HG02885 (cell line): ENCODE measurements around the gene NUDT9.
"Not testable (repeated sequence)": the region's sequence is repeated elsewhere in the genome, so short reads cannot be mapped to it uniquely, and the experiment has no call there.

Experiments
- ATAC-seq: cut with Tn5 transposase; IDR thresholded peaks from one replicate; pipeline ENCODE4 v1.9.1; 2021; ENCODE audit warnings: mild to moderate bottlenecking; ENCODE audit not compliant: unreplicated experiment, poor library complexity

NUDT9 gene

DNA sequence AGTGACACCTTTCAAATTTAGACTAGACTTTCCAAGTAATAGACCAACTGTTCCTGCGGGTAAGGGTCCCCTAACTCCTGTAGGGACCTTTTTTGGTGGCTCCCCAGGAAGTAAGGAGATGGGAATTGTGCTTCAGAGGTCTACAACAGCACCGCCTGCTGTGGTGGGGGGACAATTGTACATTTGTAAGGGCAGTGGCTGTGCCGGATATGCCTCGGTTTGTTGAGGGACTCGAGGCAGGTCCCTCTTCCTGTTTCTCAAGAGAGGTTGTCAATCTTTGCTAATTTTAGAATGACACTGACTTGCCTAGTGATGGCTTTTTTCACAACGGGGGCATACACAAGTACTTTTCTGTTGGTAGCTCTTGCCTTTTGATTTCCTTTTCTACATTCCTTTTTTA lies 15.9 kb upstream of the NUDT9 start:
- ATAC-seq: no peak

DNA sequence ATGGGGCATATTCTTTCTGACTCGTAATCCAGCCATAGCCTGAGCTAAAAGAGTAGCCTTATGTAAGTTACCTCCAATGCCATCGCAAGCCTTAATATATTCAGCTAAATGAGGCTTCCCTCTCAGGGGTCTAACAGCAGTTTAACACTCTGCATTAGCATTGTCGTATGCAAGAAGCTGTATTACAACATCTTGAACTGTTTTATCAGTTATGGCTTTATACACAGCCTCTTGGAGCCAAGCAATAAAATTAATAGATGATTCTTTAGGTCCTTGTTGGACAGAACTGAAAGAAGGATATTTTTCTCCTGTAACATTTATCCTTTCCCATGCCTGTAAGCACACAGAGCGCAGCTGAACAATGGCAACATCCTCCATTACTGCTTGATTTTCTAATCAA lies 15.5 kb upstream of the NUDT9 start:
- not testable (repeated sequence) for ATAC-seq

DNA sequence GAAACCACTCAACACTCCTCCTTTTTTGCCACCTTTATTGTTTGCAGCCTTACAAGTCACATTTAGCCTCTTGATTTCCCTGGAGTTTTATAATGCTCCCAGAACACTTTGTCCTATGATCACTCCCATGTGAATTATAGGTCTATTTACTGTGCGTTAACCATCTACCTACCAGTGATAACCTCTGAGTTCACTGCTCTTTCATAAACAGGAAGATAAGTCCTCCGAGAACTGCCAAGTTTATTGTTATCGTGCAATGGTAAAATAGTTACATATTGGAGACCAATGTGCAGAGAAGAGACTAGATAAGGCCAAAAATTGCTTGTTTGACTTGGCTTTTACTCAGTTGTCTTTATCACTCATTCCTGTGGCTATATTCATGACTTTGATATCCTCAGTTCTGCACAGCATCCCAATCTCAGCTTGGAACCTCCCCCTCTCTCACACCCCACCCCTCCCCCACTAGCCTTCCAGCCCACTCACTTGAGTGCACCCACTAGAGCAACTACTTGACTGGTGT lies 12.9 kb upstream of the NUDT9 start:
- no peak for ATAC-seq

DNA sequence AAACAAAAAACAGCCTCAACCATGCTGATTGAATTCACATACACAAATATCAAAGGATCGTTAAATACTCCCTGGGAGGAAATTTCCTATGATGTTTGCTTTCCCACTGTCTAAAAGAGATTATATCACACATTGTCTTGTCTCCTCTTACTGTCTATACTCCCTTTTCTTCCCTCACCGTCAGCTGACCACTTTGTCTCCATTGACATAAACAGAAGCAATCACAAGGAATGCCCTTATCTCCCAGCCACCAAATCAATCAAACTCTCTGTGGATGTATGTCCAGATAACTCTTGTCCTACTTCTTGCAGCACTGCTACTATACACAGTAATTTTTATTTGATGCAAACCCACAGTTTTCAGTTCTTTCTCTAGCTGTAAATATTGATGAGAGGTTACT lies 12.2 kb upstream of the NUDT9 start:
- ATAC-seq: no peak

DNA sequence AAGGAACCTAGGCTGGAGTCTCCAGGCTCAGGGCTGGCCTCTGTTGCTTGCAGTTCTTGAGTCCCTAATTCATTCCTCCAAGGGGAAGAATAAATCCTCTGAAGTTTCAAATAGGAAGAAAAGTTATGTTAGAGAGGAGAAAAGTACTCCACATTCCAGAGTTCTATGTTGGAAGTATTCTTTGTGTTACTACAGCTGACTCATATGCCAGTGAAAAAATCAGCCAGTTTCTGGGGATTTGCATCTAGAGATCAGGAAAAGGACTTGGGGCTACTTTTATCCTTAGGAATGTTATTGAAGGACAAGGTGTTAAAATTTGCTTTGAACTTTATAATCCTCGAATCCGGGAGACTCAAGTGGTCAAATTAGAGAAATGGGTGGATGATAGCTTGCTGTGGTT lies 11.7 kb upstream of the NUDT9 start:
- ATAC-seq: no peak

DNA sequence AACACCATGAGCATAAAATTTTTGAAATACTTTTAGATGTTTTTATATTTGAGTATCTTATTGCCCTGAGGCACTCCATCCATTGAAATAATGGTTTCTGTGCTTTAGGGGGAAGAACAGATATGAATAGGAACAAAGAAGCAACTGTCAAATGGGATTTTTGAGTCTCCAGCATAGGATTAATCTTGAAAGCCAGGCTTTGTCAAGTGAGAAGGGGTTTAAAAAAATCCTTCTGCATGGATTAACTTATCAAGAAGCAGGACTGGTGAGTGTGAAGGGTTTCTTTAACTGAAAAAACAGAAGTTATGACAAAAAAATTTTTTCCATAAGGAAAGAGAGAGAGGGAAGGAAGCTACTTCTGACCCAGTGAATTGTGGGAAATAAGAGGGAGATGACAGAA lies 7.6 kb upstream of the NUDT9 start:
- ATAC-seq: no peak

DNA sequence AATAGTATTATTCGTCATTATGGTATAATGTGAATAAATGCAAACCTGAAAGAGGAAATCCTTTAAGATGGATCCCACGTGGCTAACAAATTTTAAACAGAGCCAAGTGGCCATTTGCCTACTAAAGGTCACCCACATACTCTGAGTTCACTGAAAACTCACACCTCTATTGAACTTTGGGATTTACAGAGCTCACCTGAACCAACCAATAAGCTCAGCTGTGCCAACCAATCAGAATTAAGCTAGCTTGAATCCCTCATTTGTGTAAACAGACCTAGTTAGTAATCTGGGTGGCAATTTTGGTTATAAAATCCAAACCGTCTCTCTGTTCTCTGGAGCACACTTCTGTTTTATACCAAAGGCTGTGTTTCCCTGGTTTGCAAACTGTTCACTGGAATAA lies 5.4 kb upstream of the NUDT9 start:
- ATAC-seq: no peak

DNA sequence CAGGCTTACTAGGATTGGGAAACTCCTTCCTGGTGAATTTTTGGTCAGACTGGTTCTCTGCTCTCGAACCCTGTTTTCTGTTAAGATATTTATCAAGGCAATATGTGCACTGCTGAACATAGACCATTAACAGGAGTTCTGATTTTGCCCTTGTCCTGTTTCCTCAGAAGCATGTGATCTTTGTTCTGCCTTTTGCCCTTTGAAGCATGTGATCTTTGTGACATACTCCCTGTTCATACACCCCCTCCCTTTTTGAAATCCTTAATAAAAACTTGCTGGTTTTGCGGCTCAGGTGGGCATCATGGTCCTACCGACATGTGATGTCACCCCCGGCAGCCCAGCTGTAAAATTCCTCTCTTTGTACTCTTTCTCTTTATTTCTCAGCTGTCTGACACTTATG lies 4.0 kb upstream of the NUDT9 start:
- not testable (repeated sequence) for ATAC-seq

DNA sequence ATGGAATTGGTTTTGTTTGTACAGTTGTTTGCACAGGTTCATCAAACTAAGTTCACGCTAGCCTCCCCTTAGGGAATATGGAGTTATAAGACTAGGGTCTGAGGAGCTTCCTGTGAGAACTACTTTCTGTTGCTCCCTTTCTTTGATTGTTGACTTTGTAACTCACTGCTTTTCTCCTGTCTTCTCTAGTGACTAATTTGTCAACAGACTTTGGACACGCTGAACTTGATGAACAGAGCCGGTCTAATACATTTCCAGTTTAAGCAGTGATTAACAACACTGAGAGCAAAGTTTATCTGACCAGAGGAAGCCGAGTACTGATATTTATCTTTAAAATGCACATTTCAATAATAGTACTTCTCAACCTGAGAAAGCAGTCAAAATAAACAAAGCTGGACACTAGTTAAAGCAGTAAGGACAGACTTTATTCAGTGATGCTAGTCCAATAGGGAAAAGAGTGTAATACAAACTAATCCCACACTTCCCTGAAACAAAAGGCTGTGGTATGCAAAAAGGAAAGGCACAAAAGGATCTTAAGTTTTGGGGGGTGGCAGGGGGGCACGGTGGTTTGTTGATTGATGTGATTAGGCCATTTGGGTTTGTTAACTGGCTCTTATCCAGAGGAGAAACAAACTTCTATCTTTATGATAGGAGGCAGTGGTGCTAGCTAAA lies 2.7 kb upstream of the NUDT9 start:
- ATAC-seq: no peak

DNA sequence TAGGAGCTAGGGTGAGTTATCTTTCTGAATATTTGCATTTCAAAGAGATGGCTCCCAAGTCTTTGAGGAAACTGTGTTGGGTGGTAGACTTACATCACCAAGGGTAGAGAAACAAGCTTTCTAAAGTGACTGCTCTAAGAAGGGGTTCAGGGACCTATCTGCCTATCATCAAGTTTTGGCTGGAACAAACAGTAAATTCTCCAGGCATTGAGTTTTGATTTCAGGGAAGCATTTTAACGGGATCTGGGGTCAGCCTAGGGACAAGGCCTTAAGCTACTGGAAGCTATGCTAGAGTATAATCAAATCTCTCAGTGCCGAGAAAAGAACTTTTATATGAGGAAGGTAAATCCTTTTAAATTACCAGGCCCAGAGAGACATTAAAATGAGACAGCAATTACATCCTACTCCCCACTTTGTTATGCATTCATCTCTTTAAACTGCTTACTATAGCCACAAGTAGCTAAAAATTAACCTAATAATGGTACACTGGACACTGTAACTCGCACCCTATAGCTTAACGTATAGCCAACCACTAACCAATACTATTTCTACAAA lies 2.0 kb upstream of the NUDT9 start:
- ATAC-seq: no peak

DNA sequence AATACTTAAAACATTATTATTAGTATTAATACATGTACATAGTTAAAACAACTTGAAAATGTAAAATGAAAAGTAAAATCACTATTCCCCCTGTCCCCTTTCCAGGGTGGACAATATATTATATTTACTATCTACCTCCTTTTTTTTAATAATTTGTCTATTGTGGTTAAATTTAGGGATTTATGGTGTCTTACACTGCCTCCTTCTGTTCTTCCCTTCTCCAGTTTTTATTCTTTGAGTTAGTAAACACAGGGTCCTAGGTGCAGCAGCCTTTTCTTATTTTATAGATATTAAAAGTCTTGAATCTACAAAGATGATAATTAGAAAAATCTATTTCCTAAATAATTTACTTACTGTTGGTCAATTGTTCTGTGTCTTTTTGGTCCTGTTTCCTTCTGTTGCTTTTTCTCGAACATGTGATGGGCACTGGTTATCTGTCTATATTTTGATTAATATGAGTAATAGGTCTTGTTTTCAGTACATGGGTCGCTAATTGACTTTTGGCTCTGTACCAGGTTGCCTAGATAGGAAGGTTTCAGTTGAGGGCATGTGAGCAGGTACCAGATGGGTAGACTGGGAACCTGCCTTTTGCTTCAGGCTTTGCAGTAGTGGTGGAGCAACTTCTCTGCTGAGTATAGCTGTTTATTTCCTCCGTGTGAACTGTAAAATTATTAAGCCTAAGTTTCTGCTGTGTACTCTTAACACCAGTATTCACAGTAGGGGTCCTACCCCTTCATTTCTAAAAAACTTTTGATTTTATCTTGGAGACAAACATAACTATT lies 1.1 kb downstream of the NUDT9 start:
- no peak for ATAC-seq

DNA sequence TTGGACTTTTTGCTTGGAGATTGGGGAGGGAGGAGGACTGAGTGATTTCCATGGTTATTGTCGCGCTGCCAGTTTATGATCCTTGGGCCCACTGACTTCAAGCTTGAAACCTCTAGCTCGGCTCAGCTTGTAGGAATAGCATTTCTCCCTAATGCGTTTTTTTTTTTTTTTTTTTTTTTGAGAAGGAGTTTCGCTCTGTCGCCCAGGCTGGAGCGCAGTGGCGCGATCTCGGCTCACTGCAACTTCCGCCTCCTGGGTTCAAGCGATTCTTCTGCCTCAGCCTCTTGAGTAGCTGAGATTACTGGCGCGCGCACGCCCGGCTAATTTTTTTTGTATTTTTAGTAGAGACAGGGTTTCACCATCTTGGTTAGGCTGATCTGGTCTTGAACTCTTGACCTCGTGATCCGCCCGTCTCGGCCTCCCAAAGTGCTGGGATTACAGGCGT lies 1.7 kb downstream of the NUDT9 start:
- ATAC-seq: not testable (repeated sequence)

DNA sequence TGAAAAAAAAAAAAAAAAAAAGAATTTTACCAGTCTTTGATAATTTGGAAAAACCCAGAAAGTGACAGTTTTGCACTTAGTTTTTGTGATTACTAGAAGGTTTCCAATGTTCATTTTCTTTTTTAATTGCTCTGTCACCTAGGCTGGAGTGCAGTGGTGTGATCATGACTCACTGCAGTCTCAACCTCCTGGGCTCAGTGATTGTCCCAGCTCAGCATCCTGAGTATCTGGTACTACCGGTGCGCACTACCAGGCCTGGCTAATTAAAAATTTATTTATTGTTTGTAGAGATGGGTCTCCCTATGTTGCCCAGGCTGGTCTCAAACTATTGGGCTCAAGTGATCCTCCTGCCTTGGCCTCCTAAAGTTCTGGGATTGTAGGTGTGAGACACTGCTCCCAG lies 3.3 kb downstream of the NUDT9 start:
- ATAC-seq: no peak

DNA sequence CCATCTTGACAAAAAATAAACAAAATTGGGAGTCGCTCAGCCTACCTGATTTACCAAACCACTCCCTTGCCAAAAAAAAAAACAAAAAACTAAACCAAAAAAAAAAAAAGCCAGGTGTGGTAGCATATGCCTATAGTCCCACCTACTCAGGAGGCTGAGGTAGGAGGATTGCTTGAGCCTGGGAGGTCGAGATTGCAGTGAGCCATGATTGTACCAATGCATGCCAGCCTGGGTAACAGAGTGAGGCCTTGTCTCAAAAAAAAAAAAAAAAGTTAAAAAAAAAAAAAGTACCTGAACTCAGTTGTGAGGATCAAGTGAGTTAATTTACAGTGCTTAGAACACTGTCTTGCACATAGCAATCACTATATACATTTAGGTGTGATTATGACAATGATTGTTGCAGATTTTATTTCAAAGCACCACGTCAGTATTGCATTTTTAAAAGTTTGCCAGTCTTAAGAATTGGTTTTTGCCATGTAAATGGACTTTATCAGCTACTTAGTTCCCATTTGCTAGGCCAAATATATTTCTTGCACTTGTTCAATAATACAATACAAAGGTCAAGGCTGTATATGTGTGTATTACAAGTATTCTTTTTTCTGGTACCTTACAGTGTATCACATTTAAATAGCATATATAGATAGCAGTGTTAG lies 4.6 kb downstream of the NUDT9 start:
- no peak for ATAC-seq

DNA sequence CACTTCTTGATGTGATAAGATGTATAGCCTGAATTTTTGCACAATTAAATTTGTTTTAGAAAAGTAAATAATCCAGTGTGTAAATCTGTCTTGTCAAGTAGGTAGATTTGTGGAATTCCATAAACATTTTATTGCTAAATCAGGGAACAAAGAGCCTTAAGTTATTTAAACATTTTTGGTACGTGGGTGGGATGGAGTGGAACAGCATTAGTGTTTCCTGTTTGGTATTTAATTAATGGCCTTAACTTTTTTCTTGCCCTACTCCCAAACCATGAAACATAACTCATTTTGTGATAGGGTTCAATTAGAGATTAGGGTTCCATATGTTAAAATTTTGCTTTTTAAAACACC lies 5.1 kb downstream of the NUDT9 start:
- no peak for ATAC-seq

DNA sequence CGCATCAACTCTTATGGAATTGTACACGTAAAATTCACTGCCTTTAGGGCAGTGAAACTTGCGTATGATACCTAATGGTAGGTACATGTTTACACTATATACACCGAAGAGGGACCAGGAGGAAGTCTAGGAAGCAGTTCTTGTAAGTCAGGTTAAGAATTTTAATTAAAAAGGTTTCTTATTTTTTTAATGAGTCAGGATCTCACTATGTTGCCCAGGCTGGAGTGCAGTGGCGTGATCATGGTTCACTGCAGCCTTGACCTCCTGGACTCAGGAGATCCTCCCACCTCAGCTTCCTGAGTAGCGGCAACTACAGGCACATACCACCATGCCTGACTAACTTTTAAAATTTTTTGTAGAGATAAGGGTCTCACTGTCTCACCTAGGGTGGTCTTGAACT lies 6.6 kb downstream of the NUDT9 start:
- ATAC-seq: no peak

DNA sequence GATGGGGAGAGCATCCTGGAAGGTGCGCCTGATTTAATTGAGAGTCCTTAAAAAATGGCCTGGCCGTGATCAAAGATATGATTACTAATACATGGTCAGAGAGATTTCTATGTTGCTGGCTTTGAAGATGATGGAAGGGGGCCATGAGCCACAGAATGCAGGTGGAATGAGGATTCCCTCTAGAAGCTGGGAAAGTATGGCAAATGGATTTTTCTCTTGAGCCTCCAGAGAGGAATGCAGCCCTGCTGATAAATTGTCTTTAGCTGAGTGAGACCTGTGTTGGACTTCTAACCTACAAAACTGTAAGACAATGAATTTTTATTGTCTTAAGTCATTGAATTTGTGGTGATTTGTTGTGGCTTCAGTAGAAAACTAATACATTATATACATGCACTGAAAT lies 7.7 kb downstream of the NUDT9 start:
- no peak for ATAC-seq

DNA sequence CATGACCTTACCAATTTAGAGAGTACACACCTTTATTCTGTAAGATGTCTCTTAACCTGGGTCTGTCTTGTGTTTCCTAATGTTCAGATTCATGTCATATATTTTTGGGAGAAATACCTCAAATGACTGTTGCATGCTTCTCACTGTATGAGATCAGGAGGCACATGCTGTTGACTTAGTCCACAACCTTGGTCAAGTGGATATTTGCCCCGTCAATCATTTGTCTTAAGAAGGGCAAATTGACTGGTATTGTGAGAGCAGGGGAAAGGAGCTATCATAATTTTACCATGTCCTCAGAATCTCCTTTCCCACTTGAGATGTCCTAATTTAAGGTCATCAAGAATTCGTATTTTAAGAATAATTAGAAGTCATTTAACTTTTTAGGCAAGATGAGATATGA lies 11.0 kb downstream of the NUDT9 start:
- ATAC-seq: no peak

DNA sequence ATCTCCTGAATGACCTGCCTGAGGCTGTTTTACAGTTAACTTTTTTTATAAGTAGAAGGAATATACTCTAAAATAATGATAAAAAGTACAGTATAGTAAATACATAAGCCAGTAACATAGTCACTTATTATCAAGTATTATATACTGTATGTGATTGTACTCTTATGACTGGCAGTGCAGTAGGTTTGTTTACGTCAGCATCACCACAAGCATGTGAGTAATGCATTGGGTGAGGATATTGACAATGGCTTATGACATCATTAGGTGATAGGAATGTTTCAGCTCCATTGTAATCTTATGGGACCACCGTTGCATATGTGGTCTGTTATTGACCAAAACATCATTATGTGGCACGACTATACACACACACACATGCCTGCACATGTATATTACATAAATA lies 20.5 kb downstream of the NUDT9 start:
- no peak for ATAC-seq

DNA sequence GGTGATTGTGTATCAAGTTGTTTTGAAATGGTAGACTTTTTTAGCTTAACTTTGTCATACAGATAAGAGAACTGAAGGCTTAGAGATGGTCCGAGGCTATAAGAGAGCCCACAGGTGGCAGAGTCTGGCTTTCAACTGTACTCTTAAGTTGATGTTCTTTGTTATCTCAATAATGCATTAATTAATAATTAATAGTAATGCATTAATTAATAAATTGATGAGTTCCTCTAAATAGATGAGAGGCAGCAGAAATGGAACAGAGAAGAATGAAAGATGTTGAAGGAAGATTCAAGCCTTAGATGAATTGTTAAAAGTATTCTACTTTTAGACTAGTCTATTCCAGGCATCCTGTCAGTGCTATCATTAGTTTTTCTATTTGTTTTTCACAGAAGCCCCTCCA lies 22.4 kb downstream of the NUDT9 start:
- ATAC-seq: no peak

DNA sequence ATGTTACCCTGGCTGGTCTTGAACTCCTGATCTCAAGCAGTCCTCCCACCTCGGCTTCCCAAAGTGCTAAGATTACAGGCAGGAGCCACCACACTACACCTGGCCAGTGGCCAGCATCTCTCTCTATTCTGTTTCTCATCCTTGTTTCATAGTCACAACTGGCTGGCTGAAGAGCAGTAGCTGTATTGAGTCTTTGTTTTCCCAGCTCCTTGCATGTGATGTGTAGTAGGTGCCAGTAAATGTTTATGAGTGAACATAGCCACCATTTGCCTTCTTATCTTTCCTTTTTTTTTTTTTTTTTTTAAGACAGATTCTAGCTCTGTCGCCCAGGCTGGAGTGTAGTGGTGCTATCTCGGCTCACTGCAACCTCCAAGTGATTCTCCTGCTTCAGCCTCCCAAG lies 23.6 kb downstream of the NUDT9 start:
- no peak for ATAC-seq
